A673 (cell line): ENCODE results near the gene SCRN2.

ENCODE experiments used
- EZH2 ChIP-seq: fragments of 200-600 bp; sonication (generic); IDR thresholded peaks from 2 replicates; pipeline ENCODE4 v1.6.1; 2017; ENCODE audit warnings: borderline replicate concordance, low read depth, mild to moderate bottlenecking, mixed read lengths, antibody characterized with exemption, low read length; ENCODE audit not compliant: poor library complexity, severe bottlenecking
- TF ChIP-seq, protein P1 (sequence below): fragments of 300-800, 200-600 bp; sonication (generic); conservative IDR thresholded peaks from 2 replicates; pipeline ENCODE4 v1.5.1; 2017; ENCODE audit warnings: low read depth, mild to moderate bottlenecking, antibody characterized with exemption, low read length, moderate library complexity, mixed read lengths

DNA sequence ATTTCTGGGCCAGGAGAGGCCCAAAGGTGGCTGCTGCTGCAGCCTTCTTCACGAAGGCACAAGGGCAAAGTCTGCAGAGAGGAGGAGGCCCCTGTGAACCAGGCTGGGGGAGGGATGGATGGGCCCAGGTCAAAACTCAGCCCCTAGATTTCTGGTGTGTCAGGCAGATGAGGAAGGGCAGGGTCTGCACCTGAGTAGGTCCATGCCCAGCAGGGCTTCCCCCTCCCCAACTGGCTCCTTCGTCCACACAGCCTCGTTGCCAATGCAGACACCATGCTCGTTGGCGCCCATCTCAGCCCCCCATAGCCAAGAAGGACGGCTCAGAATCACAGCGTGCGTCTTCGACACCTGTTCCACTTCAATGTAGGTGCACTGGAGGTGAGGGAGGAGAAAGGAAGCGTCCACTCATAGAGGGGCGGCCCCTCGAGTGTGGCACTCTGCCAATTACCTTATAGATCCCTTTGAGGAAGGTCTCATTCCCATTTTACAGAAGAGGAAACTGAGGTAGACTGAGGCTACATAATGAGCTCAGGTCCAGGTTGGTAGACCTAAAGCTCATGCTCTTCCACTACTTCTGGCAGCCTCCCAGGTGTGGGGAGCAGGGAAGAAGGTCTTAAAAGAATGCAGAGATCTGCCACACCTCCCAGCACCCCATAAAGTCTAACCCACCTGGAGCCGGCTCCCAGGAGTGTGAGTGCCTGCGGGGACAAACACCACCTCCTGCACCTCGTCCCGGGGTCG lies 902 bp downstream of the SCRN2 start:
- TF ChIP-seq, protein P1, sequence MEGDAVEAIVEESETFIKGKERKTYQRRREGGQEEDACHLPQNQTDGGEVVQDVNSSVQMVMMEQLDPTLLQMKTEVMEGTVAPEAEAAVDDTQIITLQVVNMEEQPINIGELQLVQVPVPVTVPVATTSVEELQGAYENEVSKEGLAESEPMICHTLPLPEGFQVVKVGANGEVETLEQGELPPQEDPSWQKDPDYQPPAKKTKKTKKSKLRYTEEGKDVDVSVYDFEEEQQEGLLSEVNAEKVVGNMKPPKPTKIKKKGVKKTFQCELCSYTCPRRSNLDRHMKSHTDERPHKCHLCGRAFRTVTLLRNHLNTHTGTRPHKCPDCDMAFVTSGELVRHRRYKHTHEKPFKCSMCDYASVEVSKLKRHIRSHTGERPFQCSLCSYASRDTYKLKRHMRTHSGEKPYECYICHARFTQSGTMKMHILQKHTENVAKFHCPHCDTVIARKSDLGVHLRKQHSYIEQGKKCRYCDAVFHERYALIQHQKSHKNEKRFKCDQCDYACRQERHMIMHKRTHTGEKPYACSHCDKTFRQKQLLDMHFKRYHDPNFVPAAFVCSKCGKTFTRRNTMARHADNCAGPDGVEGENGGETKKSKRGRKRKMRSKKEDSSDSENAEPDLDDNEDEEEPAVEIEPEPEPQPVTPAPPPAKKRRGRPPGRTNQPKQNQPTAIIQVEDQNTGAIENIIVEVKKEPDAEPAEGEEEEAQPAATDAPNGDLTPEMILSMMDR, result no peak
- TF ChIP-seq EZH2, result no peak
